K562 (cell line): ENCODE measurements around the gene KIF5C. TPM values are rescaled to one million over a fixed set of nuclear protein-coding genes. Genes with fewer than 3 reads are reported as not detected.

Experiments
- CEBPB ChIP-seq: fragments of 450-650 bp; IDR thresholded peaks from 2 replicates; pipeline ENCODE4 v1.6.1; 2016; ENCODE audit warnings: missing genetic modification characterization, missing compliant biosample characterization
- GABPA ChIP-seq: fragments of 200-800 bp; sonication (Bioruptor generic); conservative IDR thresholded peaks from 2 replicates; pipeline ENCODE4 v1.6.1; 2016; ENCODE audit warnings: low read depth, missing genetic modification characterization, missing compliant biosample characterization
- MED1 ChIP-seq: sonication (generic); formaldehyde crosslinking; IDR thresholded peaks from 2 replicates; pipeline ENCODE4 v1.8.1; 2023; ENCODE audit warnings: missing genetic modification reagents, borderline replicate concordance
- PRDM10 ChIP-seq: fragments of 450-650 bp; IDR thresholded peaks from 2 replicates; pipeline ENCODE4 v1.6.1; 2018; ENCODE audit not compliant: partially characterized antibody
- ZBTB34 ChIP-seq: fragments of 250-450 bp; sonication (Bioruptor Pico); IDR thresholded peaks from 2 replicates; pipeline ENCODE4 v1.8.0; 2021; ENCODE audit warnings: mild to moderate bottlenecking, moderate library complexity
- ZNF830 ChIP-seq: fragments of 250-450 bp; sonication (Bioruptor Pico); IDR thresholded peaks from 2 replicates; pipeline ENCODE4 v1.5.0; 2021; ENCODE audit warnings: mild to moderate bottlenecking
- polyA plus RNA-seq, 8 experiments: library from polyadenylated mRNA; depleted of rRNA in 4 of 8; stranded (reverse) in 5 of 8; unstranded in 3 of 8; fragments of >200 nt; fragmentation: Nextera tagmentation in 2 of 8; fragmentation: Illumina TruSeq in 1 of 8; extraction: Ambion mirVana in 2 of 8; extraction: Trizol in 1 of 8; gene quantifications; 2 replicates each; pipeline versions ENCODE4 v1.2.1 to v1.2.3, GENCODE V29; 2011 to 2014; ENCODE audit warnings: inconsistent platforms in 1 of 8, missing spikeins in 1 of 8
- total RNA-seq, 7 experiments: library from RNA; depleted of rRNA in 6 of 7; stranded (reverse); fragments of >200 nt in 6 of 7; fragmentation: Illumina TruSeq in 2 of 7; extraction: Trizol in 2 of 7; gene quantifications; 2 replicates each; pipeline versions ENCODE4 v1.2.1 to v1.2.3, GENCODE V29; 2011 to 2021; ENCODE audit warnings: low replicate concordance in 1 of 7
- TF ChIP-seq, protein P1 (sequence below): IDR thresholded peaks from 3 replicates; pipeline ENCODE4 v1.6.1; 2011; ENCODE audit warnings: borderline replicate concordance, mild to moderate bottlenecking, moderate library complexity; ENCODE audit not compliant: insufficient read length; ENCODE audit errors: extremely low read depth

Gene KIF5C
- total and polyA plus RNA-seq, 9 of the 15 experiments (the other 6 are each of a cell fraction or from before 2014, with no cell fraction given): 0.01 to 0.09 (median 0.01) TPM; not detected in 6

GRCh38 chr2:149064365-149064841, 189.4 kb downstream of the KIF5C start (continued):
- no peak for TF ChIP-seq MED1 (CRISPR knock-in tag)
- TF ChIP-seq, protein P1, sequence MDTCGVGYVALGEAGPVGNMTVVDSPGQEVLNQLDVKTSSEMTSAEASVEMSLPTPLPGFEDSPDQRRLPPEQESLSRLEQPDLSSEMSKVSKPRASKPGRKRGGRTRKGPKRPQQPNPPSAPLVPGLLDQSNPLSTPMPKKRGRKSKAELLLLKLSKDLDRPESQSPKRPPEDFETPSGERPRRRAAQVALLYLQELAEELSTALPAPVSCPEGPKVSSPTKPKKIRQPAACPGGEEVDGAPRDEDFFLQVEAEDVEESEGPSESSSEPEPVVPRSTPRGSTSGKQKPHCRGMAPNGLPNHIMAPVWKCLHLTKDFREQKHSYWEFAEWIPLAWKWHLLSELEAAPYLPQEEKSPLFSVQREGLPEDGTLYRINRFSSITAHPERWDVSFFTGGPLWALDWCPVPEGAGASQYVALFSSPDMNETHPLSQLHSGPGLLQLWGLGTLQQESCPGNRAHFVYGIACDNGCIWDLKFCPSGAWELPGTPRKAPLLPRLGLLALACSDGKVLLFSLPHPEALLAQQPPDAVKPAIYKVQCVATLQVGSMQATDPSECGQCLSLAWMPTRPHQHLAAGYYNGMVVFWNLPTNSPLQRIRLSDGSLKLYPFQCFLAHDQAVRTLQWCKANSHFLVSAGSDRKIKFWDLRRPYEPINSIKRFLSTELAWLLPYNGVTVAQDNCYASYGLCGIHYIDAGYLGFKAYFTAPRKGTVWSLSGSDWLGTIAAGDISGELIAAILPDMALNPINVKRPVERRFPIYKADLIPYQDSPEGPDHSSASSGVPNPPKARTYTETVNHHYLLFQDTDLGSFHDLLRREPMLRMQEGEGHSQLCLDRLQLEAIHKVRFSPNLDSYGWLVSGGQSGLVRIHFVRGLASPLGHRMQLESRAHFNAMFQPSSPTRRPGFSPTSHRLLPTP: no peak
- no peak for TF ChIP-seq GABPA (tag)
- no peak for TF ChIP-seq PRDM10
- no peak for TF ChIP-seq ZNF830 (CRISPR knock-in tag)
- no peak for TF ChIP-seq CEBPB (tag)
- no peak for TF ChIP-seq ZBTB34
